Trophoblast cell (in vitro differentiated cells and primary cell): ENCODE data around the gene ASTN2.

ENCODE experiments used
- DNase-seq, 2 donors: peaks; one replicate each; pipeline ENCODE4 v3.0.0-alpha.2; 2016
- H2AFZ ChIP-seq: 2 replicates; pipeline ENCODE4 v1.6.1; 2013; ENCODE audit warnings: low read length, moderate library complexity, mild to moderate bottlenecking; ENCODE audit not compliant: insufficient read depth, poor library complexity
- H2AK5ac ChIP-seq: 2 replicates; pipeline ENCODE4 v1.6.1; 2013; ENCODE audit warnings: mild to moderate bottlenecking, low read length
- H2BK120ac ChIP-seq: 2 replicates; pipeline ENCODE4 v1.6.1; 2013; ENCODE audit warnings: low read length, mild to moderate bottlenecking, moderate library complexity; ENCODE audit not compliant: insufficient read depth, poor library complexity
- H2BK12ac ChIP-seq: 2 replicates; pipeline ENCODE4 v1.6.1; 2013; ENCODE audit warnings: mild to moderate bottlenecking, low read length, moderate library complexity
- H2BK5ac ChIP-seq: 2 replicates; pipeline ENCODE4 v1.6.1; 2013; ENCODE audit warnings: low read length, low read depth, moderate library complexity, mild to moderate bottlenecking; ENCODE audit not compliant: poor library complexity
- H3K14ac ChIP-seq: 2 replicates; pipeline ENCODE4 v1.6.1; 2013; ENCODE audit warnings: mild to moderate bottlenecking, low read length
- H3K18ac ChIP-seq: 2 replicates; pipeline ENCODE4 v1.6.1; 2013; ENCODE audit warnings: mild to moderate bottlenecking, low read length
- H3K23ac ChIP-seq: 2 replicates; pipeline ENCODE4 v1.6.1; 2013; ENCODE audit warnings: low read length
- H3K27ac ChIP-seq: 2 replicates; pipeline ENCODE4 v1.5.1; 2013; ENCODE audit warnings: low read depth, mild to moderate bottlenecking, inconsistent platforms, low read length, moderate library complexity
- H3K27me3 ChIP-seq: 2 replicates; pipeline ENCODE4 v1.6.1; 2013; ENCODE audit warnings: inconsistent platforms, mild to moderate bottlenecking, low read length, moderate library complexity; ENCODE audit not compliant: insufficient read depth
- H3K36me3 ChIP-seq, 2 experiments: 1 replicate in 1 of 2; 2 replicates in 1 of 2; pipeline ENCODE4 v1.6.1; 2013; ENCODE audit warnings: low read length in 2 of 2, mild to moderate bottlenecking in 2 of 2, moderate library complexity in 1 of 2; ENCODE audit not compliant: insufficient read depth in 2 of 2, control insufficient read depth in 1 of 2
- H3K4ac ChIP-seq: 2 replicates; pipeline ENCODE4 v1.6.1; 2013; ENCODE audit warnings: low read depth, mild to moderate bottlenecking, low read length, moderate library complexity
- H3K4me1 ChIP-seq, 2 experiments: 1 replicate in 1 of 2; 2 replicates in 1 of 2; pipeline ENCODE4 v1.6.1; 2013; ENCODE audit warnings: low read length in 2 of 2, mild to moderate bottlenecking in 2 of 2, moderate library complexity in 1 of 2; ENCODE audit not compliant: insufficient read depth in 2 of 2, control insufficient read depth in 1 of 2
- H3K4me2 ChIP-seq: 2 replicates; pipeline ENCODE4 v1.6.1; 2013; ENCODE audit warnings: inconsistent platforms, mild to moderate bottlenecking, low read length, moderate library complexity
- H3K4me3 ChIP-seq: 2 replicates; pipeline ENCODE4 v1.5.1; 2013; ENCODE audit warnings: mild to moderate bottlenecking, low read depth, low read length, inconsistent platforms
- H3K79me1 ChIP-seq: one replicate; pipeline ENCODE4 v1.6.1; 2013; ENCODE audit warnings: low read length
- H3K79me2 ChIP-seq: 2 replicates; pipeline ENCODE4 v1.6.1; 2013; ENCODE audit warnings: low read length, mild to moderate bottlenecking; ENCODE audit not compliant: control insufficient read depth, insufficient read depth, poor library complexity
- H3K9ac ChIP-seq: 2 replicates; pipeline ENCODE4 v1.6.1; 2013; ENCODE audit warnings: mild to moderate bottlenecking, low read length
- H3K9me3 ChIP-seq: 2 replicates; pipeline ENCODE4 v1.6.1; 2013; ENCODE audit warnings: low read depth, mild to moderate bottlenecking, control low read depth, inconsistent platforms, low read length; ENCODE audit not compliant: insufficient read depth
- H4K12ac ChIP-seq: 2 replicates; pipeline ENCODE4 v1.6.1; 2013; ENCODE audit warnings: low read depth, mild to moderate bottlenecking, low read length, moderate library complexity
- H4K8ac ChIP-seq: 2 replicates; pipeline ENCODE4 v1.6.1; 2013; ENCODE audit warnings: low read depth, mild to moderate bottlenecking, low read length, moderate library complexity
- H4K91ac ChIP-seq: one replicate; pipeline ENCODE4 v1.6.1; 2013; ENCODE audit warnings: low read depth, mild to moderate bottlenecking, low read length, moderate library complexity
- WGBS: extraction: QIAGEN DNeasy Blood & Tissue Kit; methylation state at CpG from one replicate; pipeline ENCODE4 v1.1.7; 2013; ENCODE audit warnings: missing lambda C conversion rate; ENCODE audit not compliant: insufficient read length, insufficient coverage; ENCODE audit errors: extremely low coverage; 5-methylcytosine and 5-hydroxymethylcytosine counted together

Gene ASTN2

DNA sequence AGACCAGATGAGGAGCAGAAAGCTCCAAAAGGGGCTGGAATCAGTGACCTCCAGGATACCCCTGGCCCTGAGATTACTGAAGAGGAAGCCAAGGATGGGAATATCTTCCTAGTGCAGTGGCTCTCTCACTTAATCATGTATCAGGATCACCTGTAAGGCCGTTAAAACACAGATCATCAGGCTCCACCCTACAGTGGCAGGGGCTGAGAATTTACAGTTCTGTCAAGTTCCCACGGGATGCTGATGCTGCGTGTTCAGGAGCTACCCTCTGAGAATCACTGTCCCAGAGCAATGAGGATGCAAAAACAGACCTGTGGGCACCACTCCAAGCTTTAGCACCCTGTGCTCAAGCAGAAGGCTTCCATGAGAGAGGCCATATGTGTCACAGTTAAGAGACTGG, 291.9 kb downstream of the ASTN2 start:
- H2BK120ac ChIP-seq = no peak overlapping the region
- no peak overlapping the region for H3K18ac ChIP-seq
- no peak overlapping the region for H3K9ac ChIP-seq
- H2AK5ac ChIP-seq = no peak overlapping the region
- H3K4me3 ChIP-seq = no peak overlapping the region
- no CpG with 5 or more reads among the region's 3 CpGs for WGBS
- no peak overlapping the region for H4K8ac ChIP-seq
- no peaks in the 10 kb centered on the region for H3K9me3 ChIP-seq
- no peak overlapping the region for H3K4ac ChIP-seq
- DNase-seq = no peak
- H3K79me1 ChIP-seq = no peaks in the 10 kb centered on the region
- H3K36me3 ChIP-seq = no peaks in the 10 kb centered on the region
- no peak overlapping the region for H3K14ac ChIP-seq
- H2BK5ac ChIP-seq = no peak overlapping the region
- no peak overlapping the region for H3K23ac ChIP-seq
- H3K4me2 ChIP-seq = no peak overlapping the region
- no peaks in the 10 kb centered on the region for H3K4me1 ChIP-seq
- no peak overlapping the region for H3K27ac ChIP-seq
- H4K91ac ChIP-seq = no peak overlapping the region
- no peak overlapping the region for H4K12ac ChIP-seq
- no peak overlapping the region for H2BK12ac ChIP-seq
- no peaks in the 10 kb centered on the region for H3K79me2 ChIP-seq
- H3K27me3 ChIP-seq = no peaks in the 10 kb centered on the region
- no peak overlapping the region for H2AFZ ChIP-seq

DNA sequence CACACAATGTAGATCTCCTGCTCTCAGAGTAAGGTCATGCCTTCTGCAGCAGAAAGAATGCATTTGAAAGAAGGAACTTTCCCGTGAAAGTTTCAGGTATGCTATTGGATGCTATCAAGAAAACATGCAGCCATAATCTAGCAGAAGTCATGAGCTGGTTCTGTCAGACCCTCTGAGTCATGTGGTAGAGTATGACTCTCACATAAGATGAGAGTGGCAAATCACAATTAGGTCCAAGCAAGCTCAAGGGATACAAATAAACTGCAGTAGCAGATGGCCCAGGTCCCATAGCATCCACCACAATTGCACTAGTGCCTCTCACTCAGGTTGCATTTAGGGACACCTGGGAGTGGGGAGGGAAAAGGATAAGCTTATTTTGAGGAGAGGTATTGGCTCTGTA, 292.8 kb downstream of the ASTN2 start:
- no peaks in the 10 kb centered on the region for H3K9me3 ChIP-seq
- no peak overlapping the region for H4K8ac ChIP-seq
- H2BK5ac ChIP-seq = no peak overlapping the region
- H3K18ac ChIP-seq = no peak overlapping the region
- H3K79me2 ChIP-seq = no peaks in the 10 kb centered on the region
- no peak overlapping the region for H3K27ac ChIP-seq
- DNase-seq = peak in 1 of 2 donors; percentile 13
- no peak overlapping the region for H3K23ac ChIP-seq
- no peak overlapping the region for H3K4me2 ChIP-seq
- no peak overlapping the region for H2BK12ac ChIP-seq
- H3K36me3 ChIP-seq = no peaks in the 10 kb centered on the region
- H3K27me3 ChIP-seq = no peaks in the 10 kb centered on the region
- no peak overlapping the region for H3K4ac ChIP-seq
- no peaks in the 10 kb centered on the region for H3K4me1 ChIP-seq
- WGBS = no CpG with 5 or more reads among the region's 1 CpG
- no peak overlapping the region for H4K12ac ChIP-seq
- no peak overlapping the region for H2BK120ac ChIP-seq
- H2AFZ ChIP-seq = no peak overlapping the region
- H3K4me3 ChIP-seq = no peak overlapping the region
- no peak overlapping the region for H4K91ac ChIP-seq
- no peak overlapping the region for H2AK5ac ChIP-seq
- H3K9ac ChIP-seq = no peak overlapping the region
- no peaks in the 10 kb centered on the region for H3K79me1 ChIP-seq
- H3K14ac ChIP-seq = no peak overlapping the region

DNA sequence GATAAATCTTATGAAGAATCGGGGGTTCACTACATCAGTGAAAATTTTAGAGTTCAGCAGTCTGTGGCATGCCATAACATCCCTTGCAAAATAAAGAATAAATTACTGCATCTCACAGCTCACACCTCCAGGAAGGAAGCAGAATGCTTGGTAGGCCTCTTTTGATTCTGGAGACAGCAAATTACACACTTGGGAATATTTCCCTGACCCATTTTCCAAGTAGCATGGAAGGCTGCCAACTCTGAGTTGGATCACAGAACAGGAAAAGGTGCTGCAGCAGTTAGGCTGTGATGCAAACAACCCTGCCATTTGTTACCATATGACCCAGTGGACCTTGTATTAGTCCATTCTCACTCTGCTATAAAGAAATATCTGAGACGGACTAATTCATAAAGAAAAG, 293.5 kb downstream of the ASTN2 start:
- no peaks in the 10 kb centered on the region for H3K4me1 ChIP-seq
- H3K18ac ChIP-seq = no peak overlapping the region
- no peak overlapping the region for H3K4me2 ChIP-seq
- H3K9ac ChIP-seq = no peak overlapping the region
- DNase-seq = no peak
- no peak overlapping the region for H3K4me3 ChIP-seq
- no CpG with 5 or more reads among the region's 2 CpGs for WGBS
- no peak overlapping the region for H3K4ac ChIP-seq
- H3K79me2 ChIP-seq = no peaks in the 10 kb centered on the region
- H2AK5ac ChIP-seq = no peak overlapping the region
- no peak overlapping the region for H3K27ac ChIP-seq
- H2BK12ac ChIP-seq = no peak overlapping the region
- H3K27me3 ChIP-seq = no peaks in the 10 kb centered on the region
- no peak overlapping the region for H4K8ac ChIP-seq
- no peaks in the 10 kb centered on the region for H3K79me1 ChIP-seq
- H3K14ac ChIP-seq = no peak overlapping the region
- no peak overlapping the region for H4K12ac ChIP-seq
- no peak overlapping the region for H4K91ac ChIP-seq
- no peaks in the 10 kb centered on the region for H3K9me3 ChIP-seq
- H3K36me3 ChIP-seq = no peaks in the 10 kb centered on the region
- H2BK5ac ChIP-seq = no peak overlapping the region
- no peak overlapping the region for H2AFZ ChIP-seq
- H2BK120ac ChIP-seq = no peak overlapping the region
- no peak overlapping the region for H3K23ac ChIP-seq

DNA sequence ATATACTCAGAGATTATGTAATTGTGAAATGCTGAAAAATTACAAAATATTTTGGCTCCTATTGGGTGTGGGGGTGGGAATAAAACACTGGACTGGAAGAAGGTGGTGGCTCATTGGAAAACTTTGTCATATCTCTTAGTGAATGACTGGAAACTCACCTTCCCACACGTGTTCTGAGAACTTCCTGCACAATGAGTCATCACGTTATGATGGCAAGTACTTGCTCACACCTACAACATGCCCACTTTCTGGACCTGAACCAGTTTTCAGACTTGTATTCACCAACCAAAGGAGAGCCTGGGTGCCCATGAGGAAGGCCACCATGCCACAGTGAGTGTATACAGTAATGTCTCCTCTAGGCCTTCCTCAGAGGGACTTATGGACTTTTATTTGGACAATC, 294.8 kb downstream of the ASTN2 start:
- no peak overlapping the region for H4K91ac ChIP-seq
- no peaks in the 10 kb centered on the region for H3K79me2 ChIP-seq
- H2AFZ ChIP-seq = no peak overlapping the region
- H2BK12ac ChIP-seq = no peak overlapping the region
- H4K12ac ChIP-seq = no peak overlapping the region
- H3K79me1 ChIP-seq = no peaks in the 10 kb centered on the region
- no peak overlapping the region for H3K4ac ChIP-seq
- H4K8ac ChIP-seq = no peak overlapping the region
- peak; percentile 24 to 66 for DNase-seq
- no peaks in the 10 kb centered on the region for H3K27me3 ChIP-seq
- no CpG with 5 or more reads among the region's 2 CpGs for WGBS
- H3K18ac ChIP-seq = no peak overlapping the region
- no peaks in the 10 kb centered on the region for H3K4me1 ChIP-seq
- no peak overlapping the region for H3K4me3 ChIP-seq
- H3K9ac ChIP-seq = no peak overlapping the region
- no peak overlapping the region for H3K4me2 ChIP-seq
- H3K27ac ChIP-seq = no peak overlapping the region
- no peak overlapping the region for H2BK5ac ChIP-seq
- no peak overlapping the region for H2BK120ac ChIP-seq
- H3K23ac ChIP-seq = no peak overlapping the region
- no peaks in the 10 kb centered on the region for H3K9me3 ChIP-seq
- no peaks in the 10 kb centered on the region for H3K36me3 ChIP-seq
- no peak overlapping the region for H3K14ac ChIP-seq
- no peak overlapping the region for H2AK5ac ChIP-seq
